GM12874 (cell line): ENCODE measurements around the gene THBS1.

Experiments used
- CTCF ChIP-seq: IDR thresholded peaks from 2 replicates; pipeline ENCODE4 v1.5.1; 2011; ENCODE audit warnings: low read depth, mild to moderate bottlenecking, control low read depth, low read length, moderate library complexity; ENCODE audit not compliant: insufficient read depth

Gene THBS1

GRCh38 chr15:39543651-39544050, 37.2 kb upstream of the THBS1 start:
- no peak for TF ChIP-seq CTCF

- TF ChIP-seq CTCF, result no peak
These were observed 34.0 kb upstream of the THBS1 start for GRCh38 chr15:39546842-39547241.

- TF ChIP-seq CTCF, result no peak
These were observed 32.3 kb upstream of the THBS1 start for GRCh38 chr15:39548561-39548960.

GRCh38 chr15:39549912-39550311, 31.0 kb upstream of the THBS1 start:
- TF ChIP-seq CTCF, result no peak

GRCh38 chr15:39551476-39551875, 29.4 kb upstream of the THBS1 start:
- TF ChIP-seq CTCF, result no peak

- TF ChIP-seq CTCF, result no peak
These were observed 28.3 kb upstream of the THBS1 start for GRCh38 chr15:39552556-39552955.

GRCh38 chr15:39553947-39554693, 26.8 kb upstream of the THBS1 start:
- no peak for TF ChIP-seq CTCF
